HepG2 (cell line): Measurements from ENCODE around the gene IL1B. TPM values are rescaled to one million over a fixed set of nuclear protein-coding genes. Genes with fewer than 3 reads are reported as not detected.

Experiments used
- ATF4 ChIP-seq, 2 experiments: fragments of 450-650 bp in 1 of 2; sonication (generic) in 1 of 2; formaldehyde crosslinking; IDR thresholded peaks; 2 replicates each; pipeline versions ENCODE4 v1.5.0 to v1.8.0; 2020 to 2022; ENCODE audit warnings: mild to moderate bottlenecking in 1 of 2, missing genetic modification reagents in 1 of 2
- BRD4 ChIP-seq: sonication (generic); formaldehyde crosslinking; IDR thresholded peaks from 2 replicates; pipeline ENCODE4 v1.4.0; 2020; ENCODE audit warnings: missing genetic modification reagents
- CBX5 ChIP-seq: sonication (generic); formaldehyde crosslinking; IDR thresholded peaks from 2 replicates; pipeline ENCODE4 v1.4.0; 2020; ENCODE audit warnings: missing genetic modification reagents, borderline replicate concordance
- DMTF1 ChIP-seq: sonication (generic); formaldehyde crosslinking; IDR thresholded peaks from 2 replicates; pipeline ENCODE4 v1.4.0; 2020; ENCODE audit warnings: mild to moderate bottlenecking, missing genetic modification reagents
- GABPB1 ChIP-seq: IDR thresholded peaks from 2 replicates; pipeline ENCODE4 v1.6.1; 2016; ENCODE audit warnings: mild to moderate bottlenecking, missing genetic modification reagents, moderate library complexity, missing compliant biosample characterization
- KDM4B ChIP-seq: sonication (generic); formaldehyde crosslinking; IDR thresholded peaks from 2 replicates; pipeline ENCODE4 v1.4.0; 2020; ENCODE audit warnings: missing genetic modification reagents
- MED13 ChIP-seq: sonication (generic); formaldehyde crosslinking; IDR thresholded peaks from 2 replicates; pipeline ENCODE4 v1.5.0; 2020; ENCODE audit warnings: missing genetic modification reagents
- MZF1 ChIP-seq: sonication (generic); formaldehyde crosslinking; IDR thresholded peaks from 2 replicates; pipeline ENCODE4 v1.8.1; 2023; ENCODE audit warnings: mild to moderate bottlenecking, missing genetic modification reagents, borderline replicate concordance
- PHF20 ChIP-seq: sonication (generic); formaldehyde crosslinking; IDR thresholded peaks from 2 replicates; pipeline ENCODE4 v1.5.0; 2020; ENCODE audit warnings: mild to moderate bottlenecking, missing genetic modification reagents
- PPARG ChIP-seq: conservative IDR thresholded peaks from 2 replicates; pipeline ENCODE4 v1.6.1; 2016; ENCODE audit warnings: missing biosample characterization, missing genetic modification reagents
- RELA ChIP-seq: sonication (generic); formaldehyde crosslinking; IDR thresholded peaks from 2 replicates; pipeline ENCODE4 v1.4.0; 2020; ENCODE audit warnings: missing genetic modification reagents
- SALL1 ChIP-seq: sonication (generic); formaldehyde crosslinking; IDR thresholded peaks from 2 replicates; pipeline ENCODE4 v1.8.0; 2022; ENCODE audit warnings: mild to moderate bottlenecking, missing genetic modification reagents
- SRF ChIP-seq: IDR thresholded peaks from 2 replicates; pipeline ENCODE4 v1.6.1; 2011; ENCODE audit warnings: mild to moderate bottlenecking, low read depth, low read length, moderate library complexity
- TOPORS ChIP-seq: sonication (generic); formaldehyde crosslinking; IDR thresholded peaks from 2 replicates; pipeline ENCODE4 v1.8.0; 2023; ENCODE audit warnings: mild to moderate bottlenecking, missing genetic modification reagents
- ZNF792 ChIP-seq: IDR thresholded peaks from 2 replicates; pipeline ENCODE4 v1.6.1; 2016
- polyA plus RNA-seq, 8 experiments: library from polyadenylated mRNA; depleted of rRNA in 3 of 8; stranded (reverse) in 7 of 8; unstranded in 1 of 8; fragments of >200 nt; fragmentation: Illumina TruSeq in 4 of 8; extraction: Trizol in 4 of 8; gene quantifications; 2 replicates each; pipeline versions ENCODE4 v1.2.1 to v1.2.3, GENCODE V29; 2011 to 2016; ENCODE audit warnings: low read depth in 4 of 8, missing spikeins in 1 of 8, mixed read lengths in 1 of 8; ENCODE audit not compliant: insufficient read depth in 1 of 8
- total RNA-seq, 5 experiments: library from RNA; depleted of rRNA; stranded (reverse); fragments of >200 nt; fragmentation: Illumina TruSeq; extraction: Trizol; gene quantifications; 2 replicates each; pipeline ENCODE4 v1.2.3, GENCODE V29; 2016; ENCODE audit warnings: low read depth in 1 of 5

The IL1B gene
- total and polyA plus RNA-seq, 2 of the 13 experiments (the other 11 are each of a cell fraction or from before 2014, with no cell fraction given) = 0.18 TPM; not detected in 1

- TF ChIP-seq KDM4B (CRISPR knock-in tag) = no peak
- TF ChIP-seq CBX5 (CRISPR knock-in tag) = peak; percentile 45; the same call in 1 of the 2 replicates
- TF ChIP-seq SRF = no peak
- TF ChIP-seq MZF1 (CRISPR knock-in tag) = no peak
- no peak for TF ChIP-seq PHF20 (CRISPR knock-in tag)
- TF ChIP-seq GABPB1 (CRISPR knock-in tag) = peak; percentile 59; the same call in 1 of the 2 replicates
- TF ChIP-seq MED13 = no peak
- TF ChIP-seq ATF4 (CRISPR knock-in tag; IDR thresholded peaks at IDR 0.05) = peak; percentile 34 to 98; a peak in 2 of 4 replicates
- no peak for TF ChIP-seq ZNF792 (CRISPR knock-in tag)
- TF ChIP-seq SALL1 (CRISPR knock-in tag) = no peak
- no peak for TF ChIP-seq BRD4 (CRISPR knock-in tag)
- no peak for TF ChIP-seq RELA (CRISPR knock-in tag)
- no peak for TF ChIP-seq DMTF1
- TF ChIP-seq TOPORS (CRISPR knock-in tag) = no peak
- no peak for TF ChIP-seq PPARG
These were observed 42.3 kb downstream of the IL1B start (continued) for GRCh38 chr2:112794131-112794733.
